ENCODE data around the gene LRTM1. TPM values are rescaled to one million over a fixed set of nuclear protein-coding genes. Genes with fewer than 3 reads are reported as not detected.
A peak's percentile ranks its signal among the peaks of the same experiment; 100 is the strongest.

LRTM1 gene
- total RNA-seq (2014; rRNA removed; shearing (Covaris generic)): not detected in 2 replicates
- not detected in 2 replicates for polyA plus RNA-seq (2016; fragmentation: Nextera tagmentation; extraction: Ambion mirVana)

DNA sequence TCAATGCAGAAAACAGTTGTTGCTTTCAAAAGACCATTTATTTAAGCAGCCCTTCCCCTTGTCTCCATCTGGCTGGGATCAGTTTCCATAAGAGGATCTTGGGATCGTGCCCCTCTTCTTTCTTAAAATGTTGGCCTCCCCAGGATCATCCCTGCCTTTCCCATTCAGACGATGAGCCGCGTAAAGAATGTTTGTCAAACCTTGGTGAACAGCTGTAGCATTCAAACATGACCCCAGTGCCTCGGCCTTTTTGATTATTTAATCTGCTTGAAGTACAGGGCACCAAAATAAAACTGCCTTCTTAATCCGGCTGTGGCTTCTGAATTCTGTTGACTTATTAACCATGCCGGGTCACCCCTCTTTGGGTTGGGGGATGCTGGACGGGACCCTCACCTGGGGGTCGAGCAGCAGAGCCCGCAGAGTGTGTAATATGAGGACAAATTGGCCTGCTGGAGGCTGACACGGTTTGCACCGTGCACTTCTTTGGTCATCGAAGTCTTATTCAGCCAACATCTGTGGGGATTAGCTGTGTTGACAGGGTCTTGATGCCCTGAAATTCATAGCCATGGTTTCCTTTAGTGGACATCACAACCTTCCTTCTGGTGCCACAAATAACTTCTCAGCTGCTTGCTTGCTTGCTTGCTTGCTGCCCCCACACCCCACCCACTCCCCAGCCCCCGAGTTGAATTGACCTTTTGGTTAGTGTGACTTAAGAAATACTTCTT is at the start of gene LRTM1:
TSS of gene LRTM1 (minus strand) at position 14 of the 725 bp plus-strand sequence. CDS start 148 bp downstream, outside the sequence.
- WGBS, 2 experiments (ENCODE audit: low coverage in 1 of 2, low lambda C conversion rate in 2 of 2, missing lambda C conversion rate in 2 of 2): 85 to 88% methylated on average over 14 of the region's 14 CpGs
- TF ChIP-seq EZH2 (IDR thresholded peaks at IDR 0.05; ENCODE audit: insufficient read depth, poor library complexity, severe bottlenecking) (no peak), EZH2phosphoT487 (IDR thresholded peaks at IDR 0.05; ENCODE audit: insufficient read depth, low read depth) (no peak)
- H3K79me2 ChIP-seq (ENCODE audit: insufficient read depth): no peaks in the 10 kb centered on the region
- no peaks in the 10 kb centered on the region for H3K9me2 ChIP-seq (ENCODE audit: insufficient read depth)
- H3K27ac ChIP-seq: no peak within 1 kb of the TSS
- H3F3A ChIP-seq (ENCODE audit: insufficient read depth): no peaks in the 10 kb centered on the region
- no peaks in the 10 kb centered on the region for H3K9me3 ChIP-seq (ENCODE audit: low read depth)
- no peaks in the 10 kb centered on the region for H3K4me1 ChIP-seq (ENCODE audit: insufficient read depth)
- no peak within 1 kb of the TSS for H3K4me3 ChIP-seq
- no peaks in the 10 kb centered on the region for H3K36me3 ChIP-seq (ENCODE audit: low read depth)
- H4K20me1 ChIP-seq (ENCODE audit: insufficient read depth): no peaks in the 10 kb centered on the region
- H3K4me2 ChIP-seq (ENCODE audit: unreplicated experiment): no peak within 1 kb of the TSS
- in situ Hi-C loops (cut with MboI): no loop called here
- no peak within 1 kb of the TSS for H3K9ac ChIP-seq
- DNase-seq: no peak
- no peaks in the 10 kb centered on the region for H3K27me3 ChIP-seq (replicated peaks; ENCODE audit: insufficient read depth)
- H2AFZ ChIP-seq: no peak within 1 kb of the TSS

DNA sequence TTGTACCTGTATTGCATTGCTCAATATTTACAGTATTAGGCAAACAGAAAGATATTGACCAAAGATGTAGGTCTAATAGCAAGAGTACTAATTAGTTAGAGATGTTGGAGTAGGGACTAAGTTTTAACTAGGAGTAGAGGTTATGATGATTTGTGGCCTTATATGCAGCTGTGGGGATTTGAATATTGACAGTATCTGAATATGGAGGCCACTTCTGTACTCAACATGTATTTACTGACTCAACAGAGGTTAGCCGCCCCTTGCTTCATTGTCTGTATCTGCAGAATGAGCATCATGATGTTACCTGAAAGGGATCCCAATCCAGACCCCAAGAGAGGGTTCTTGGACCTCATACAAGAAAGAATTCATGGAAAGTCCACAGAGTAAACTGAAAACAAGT is 49.6 kb upstream of the LRTM1 start:
- no peak overlapping the region for H2AFZ ChIP-seq
- no peaks in the 10 kb centered on the region for H4K20me1 ChIP-seq (ENCODE audit: insufficient read depth)
- H3K9ac ChIP-seq: no peak overlapping the region
- H3K36me3 ChIP-seq (ENCODE audit: low read depth): no peaks in the 10 kb centered on the region
- peaks cover 5% of the 10 kb centered on the region; the same call in 1 of the 2 replicates for H3K4me1 ChIP-seq (ENCODE audit: insufficient read depth)
- H3K27ac ChIP-seq: no peak overlapping the region
- no peak overlapping the region for H3K4me2 ChIP-seq (ENCODE audit: unreplicated experiment)
- no peaks in the 10 kb centered on the region for H3K9me2 ChIP-seq (ENCODE audit: insufficient read depth)
- no peaks in the 10 kb centered on the region for H3F3A ChIP-seq (ENCODE audit: insufficient read depth)
- WGBS, 2 experiments (ENCODE audit: low coverage in 1 of 2, low lambda C conversion rate in 2 of 2, missing lambda C conversion rate in 2 of 2): 100% methylated on average over 1 of the region's 1 CpG
- no peaks in the 10 kb centered on the region for H3K27me3 ChIP-seq (replicated peaks; ENCODE audit: insufficient read depth)
- H3K9me3 ChIP-seq (ENCODE audit: low read depth): no peaks in the 10 kb centered on the region
- H3K79me2 ChIP-seq (ENCODE audit: insufficient read depth): no peaks in the 10 kb centered on the region
- no peak for TF ChIP-seq EZH2 (IDR thresholded peaks at IDR 0.05; ENCODE audit: insufficient read depth, poor library complexity, severe bottlenecking)
- TF ChIP-seq EZH2phosphoT487 (IDR thresholded peaks at IDR 0.05; ENCODE audit: insufficient read depth, low read depth): no peak
- DNase-seq: no peak
- in situ Hi-C loops (cut with MboI): no loop called here
- H3K4me3 ChIP-seq: no peak overlapping the region

DNA sequence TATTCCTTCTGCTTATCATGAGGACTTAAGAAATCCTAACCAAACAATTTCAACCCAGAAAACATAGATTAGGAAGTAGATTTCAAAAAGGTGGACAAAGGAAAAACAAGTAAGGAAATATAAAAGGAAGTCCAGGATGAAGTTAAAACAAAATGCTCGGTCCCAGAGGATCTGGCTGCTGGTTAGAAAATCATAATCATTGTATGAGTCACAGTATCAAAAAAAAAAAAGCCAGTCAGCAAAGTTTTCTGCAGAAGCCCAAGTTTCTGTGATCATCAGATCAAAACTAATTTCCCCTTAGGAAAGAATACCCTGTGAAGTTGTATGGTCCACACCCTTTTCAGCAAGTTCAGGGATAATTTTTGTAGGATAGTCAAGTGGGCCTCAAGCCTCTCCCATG is 43.0 kb upstream of the LRTM1 start:
- H3K4me1 ChIP-seq (ENCODE audit: insufficient read depth): peaks cover 38% of the 10 kb centered on the region
- H3K4me3 ChIP-seq: no peak overlapping the region
- no peak for TF ChIP-seq EZH2 (IDR thresholded peaks at IDR 0.05; ENCODE audit: insufficient read depth, poor library complexity, severe bottlenecking)
- no peak for TF ChIP-seq EZH2phosphoT487 (IDR thresholded peaks at IDR 0.05; ENCODE audit: insufficient read depth, low read depth)
- 0 to 3% methylated on average over 1 of the region's 1 CpG for WGBS, 2 experiments (ENCODE audit: low coverage in 1 of 2, low lambda C conversion rate in 2 of 2, missing lambda C conversion rate in 2 of 2)
- H3K9me2 ChIP-seq (ENCODE audit: insufficient read depth): no peaks in the 10 kb centered on the region
- peaks cover 34% of the 10 kb centered on the region; the same call in 1 of the 2 replicates for H3F3A ChIP-seq (ENCODE audit: insufficient read depth)
- H3K27ac ChIP-seq: no peak overlapping the region
- H3K36me3 ChIP-seq (ENCODE audit: low read depth): no peaks in the 10 kb centered on the region
- peak; percentile 63 for DNase-seq
- H2AFZ ChIP-seq: no peak overlapping the region
- no peak overlapping the region for H3K9ac ChIP-seq
- H3K79me2 ChIP-seq (ENCODE audit: insufficient read depth): no peaks in the 10 kb centered on the region
- H4K20me1 ChIP-seq (ENCODE audit: insufficient read depth): no peaks in the 10 kb centered on the region
- H3K9me3 ChIP-seq (ENCODE audit: low read depth): no peaks in the 10 kb centered on the region
- H3K27me3 ChIP-seq (replicated peaks; ENCODE audit: insufficient read depth): no peaks in the 10 kb centered on the region
- in situ Hi-C loops (cut with MboI): no loop called here
- H3K4me2 ChIP-seq (ENCODE audit: unreplicated experiment): peak overlapping the region; percentile 3

DNA sequence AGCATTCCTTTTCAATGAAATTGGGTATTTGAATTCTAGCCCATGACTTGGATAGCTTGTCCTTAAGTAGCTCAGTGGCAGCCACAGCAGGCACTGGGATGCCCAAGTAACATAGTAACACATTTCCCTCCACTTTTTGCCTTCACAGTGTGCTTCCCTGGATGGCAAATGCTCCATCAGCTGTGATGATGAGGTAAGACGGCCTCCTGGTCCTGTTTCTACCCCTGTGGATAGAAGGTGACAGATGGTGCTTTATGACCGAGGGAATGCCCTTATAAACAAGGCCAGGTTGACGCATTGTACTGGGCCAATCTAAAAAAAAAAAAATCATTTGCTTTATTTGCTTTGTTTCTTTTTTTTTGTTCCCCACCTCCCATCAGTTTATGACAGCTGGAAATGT is 41.8 kb upstream of the LRTM1 start:
- whole genome bisulfite sequencing, 2 experiments (ENCODE audit: low coverage in 1 of 2, low lambda C conversion rate in 2 of 2, missing lambda C conversion rate in 2 of 2): 88 to 96% methylated on average over 3 of the region's 3 CpGs
- Histone ChIP-seq H3K4me1 (ENCODE audit: insufficient read depth) (peaks cover 43% of the 10 kb centered on the region), H2AFZ (no peak overlapping the region), H3K4me2 (ENCODE audit: unreplicated experiment) (no peak overlapping the region), H3K36me3 (ENCODE audit: low read depth) (no peaks in the 10 kb centered on the region), H3K79me2 (ENCODE audit: insufficient read depth) (no peaks in the 10 kb centered on the region), H3K4me3 (no peak overlapping the region), H3K27ac (no peak overlapping the region), H3K9me3 (ENCODE audit: low read depth) (no peaks in the 10 kb centered on the region), H3K27me3 (replicated peaks; ENCODE audit: insufficient read depth) (no peaks in the 10 kb centered on the region), H3K9ac (no peak overlapping the region), H3K9me2 (ENCODE audit: insufficient read depth) (no peaks in the 10 kb centered on the region), H3F3A (ENCODE audit: insufficient read depth) (peaks cover 43% of the 10 kb centered on the region), H4K20me1 (ENCODE audit: insufficient read depth) (no peaks in the 10 kb centered on the region)
- DNase-seq: no peak
- in situ Hi-C loops (cut with MboI): no loop called here
- TF ChIP-seq EZH2phosphoT487 (IDR thresholded peaks at IDR 0.05; ENCODE audit: insufficient read depth, low read depth) (no peak), EZH2 (IDR thresholded peaks at IDR 0.05; ENCODE audit: insufficient read depth, poor library complexity, severe bottlenecking) (no peak)
